B cell (primary cell): ENCODE results near the gene SLC24A3. TPM values are rescaled to one million over a fixed set of nuclear protein-coding genes. Genes with fewer than 3 reads are reported as not detected.

Source experiments
- ATAC-seq: fragments of 200-7000 bp; cut with Tn5 transposase; one replicate; pipeline ENCODE4 v1.10.0; 2021; ENCODE audit warnings: low read depth, mild to moderate bottlenecking, moderate number of reproducible peaks, moderate library complexity
- CTCF ChIA-PET: fragments of 350-600 bp; sonication (Branson Sonifier 250); formaldehyde crosslinking; loops from one replicate; lab custom pipeline; 2021; ENCODE audit warnings: antibody characterized with exemption, inconsistent platforms; lab: Charles Lee
- POLR2A ChIA-PET: fragments of 350-600 bp; sonication (Branson Sonifier 250); formaldehyde crosslinking; loops from one replicate; lab custom pipeline; 2021; ENCODE audit warnings: antibody characterized with exemption; lab: Charles Lee
- DNase-seq: peaks from one replicate; pipeline ENCODE4 v3.0.0; 2013
- H2AFZ ChIP-seq: 2 replicates; pipeline ENCODE4 v1.6.1; 2012; ENCODE audit warnings: mild to moderate bottlenecking, low read depth, low read length; ENCODE audit not compliant: insufficient read depth, poor library complexity, severe bottlenecking
- H3K27ac ChIP-seq, 2 donors: 1 replicate in 1 of 2; 2 replicates in 1 of 2; pipeline ENCODE4 v1.5.1; 2012 to 2013; ENCODE audit warnings: low read length in 2 of 2, mild to moderate bottlenecking in 2 of 2, moderate library complexity in 1 of 2
- H3K27me3 ChIP-seq, 4 experiments: fragments of 200-600 bp in 1 of 4; sonication (generic) in 1 of 4; replicated peaks in 1 of 4; 1 replicate in 2 of 4; 2 replicates in 2 of 4; pipeline versions ENCODE4 v1.6.1 to v1.7.0; 2013 to 2016; ENCODE audit warnings: low read length in 3 of 4, mild to moderate bottlenecking in 2 of 4, mixed read lengths in 1 of 4, moderate library complexity in 1 of 4; ENCODE audit not compliant: insufficient read depth in 4 of 4, control insufficient read depth in 3 of 4; ENCODE audit errors: control extremely low read depth in 1 of 4
- H3K36me3 ChIP-seq, 2 experiments: replicated peaks in 1 of 2; 1 replicate in 1 of 2; 2 replicates in 1 of 2; pipeline versions ENCODE4 v1.6.1 to v1.7.1; 2013; ENCODE audit warnings: low read length in 1 of 2; ENCODE audit not compliant: insufficient read depth in 2 of 2, control insufficient read depth in 1 of 2; ENCODE audit errors: control extremely low read depth in 1 of 2, extremely low read depth in 1 of 2
- H3K4me1 ChIP-seq, 2 donors: fragments of 200-600 bp in 1 of 2; sonication (generic) in 1 of 2; 1 replicate in 1 of 2; 2 replicates in 1 of 2; pipeline versions ENCODE4 v1.5.1 to v1.6.1; 2013 to 2017; ENCODE audit warnings: low read length in 2 of 2; ENCODE audit not compliant: control insufficient read depth in 2 of 2, insufficient read depth in 2 of 2
- H3K4me2 ChIP-seq: replicated peaks from 2 replicates; pipeline ENCODE3; 2012; ENCODE audit warnings: mild to moderate bottlenecking, low read depth, low read length; ENCODE audit not compliant: poor library complexity, severe bottlenecking
- H3K4me3 ChIP-seq, 5 experiments: fragments of 200-600 bp in 1 of 5; sonication (generic) in 1 of 5; 1 replicate in 3 of 5; 2 replicates in 2 of 5; pipeline versions ENCODE4 v1.5.1 to v1.7.0; 2011 to 2016; ENCODE audit warnings: low read length in 4 of 5, mild to moderate bottlenecking in 4 of 5, low read depth in 2 of 5, control low read depth in 1 of 5, moderate library complexity in 1 of 5; ENCODE audit not compliant: insufficient read depth in 1 of 5; ENCODE audit errors: control extremely low read depth in 1 of 5, extremely low read depth in 1 of 5
- H3K79me2 ChIP-seq: fragments of 200-600 bp; sonication (generic); one replicate; pipeline ENCODE4 v1.6.0; 2016; ENCODE audit warnings: low read length; ENCODE audit not compliant: control insufficient read depth, insufficient read depth
- H3K9ac ChIP-seq: fragments of 200-600 bp; sonication (generic); 2 replicates; pipeline ENCODE4 v1.6.1; 2017; ENCODE audit warnings: mild to moderate bottlenecking, low read length, moderate library complexity
- H3K9me3 ChIP-seq, 3 donors: one replicate each; pipeline versions ENCODE4 v1.6.1 to v1.7.1; 2013; ENCODE audit warnings: low read length in 2 of 3; ENCODE audit not compliant: control insufficient read depth in 2 of 3, insufficient read depth in 1 of 3; ENCODE audit errors: control extremely low read depth in 1 of 3
- H4K20me1 ChIP-seq: 2 replicates; pipeline ENCODE4 v1.6.0; 2012; ENCODE audit warnings: mild to moderate bottlenecking, low read length; ENCODE audit not compliant: insufficient read depth, control insufficient read depth, poor library complexity, severe bottlenecking
- H3K27ac Mint-ChIP-seq: one replicate; pipeline ENCODE4 v1.8.0; 2021; ENCODE audit warnings: mixed read lengths
- H3K27me3 Mint-ChIP-seq: one replicate; pipeline ENCODE4 v1.8.0; 2021; ENCODE audit warnings: mixed read lengths
- H3K4me1 Mint-ChIP-seq: one replicate; pipeline ENCODE4 v1.8.0; 2021; ENCODE audit warnings: mixed read lengths
- H3K4me3 Mint-ChIP-seq: one replicate; pipeline ENCODE4 v1.8.0; 2021; ENCODE audit warnings: mixed read lengths
- H3K9me3 Mint-ChIP-seq: one replicate; pipeline ENCODE4 v1.8.0; 2022; ENCODE audit warnings: mixed read lengths; ENCODE audit not compliant: insufficient read depth
- EZH2 ChIP-seq: IDR thresholded peaks from 2 replicates; pipeline ENCODE4 v1.6.1; 2012; ENCODE audit warnings: borderline replicate concordance, low read depth, mild to moderate bottlenecking, moderate library complexity, low read length; ENCODE audit not compliant: insufficient read depth, poor library complexity, severe bottlenecking
- WGBS: methylation state at CpG from one replicate; pipeline ENCODE4 v1.1.5; 2013; ENCODE audit warnings: missing lambda C conversion rate; ENCODE audit not compliant: insufficient coverage; 5-methylcytosine and 5-hydroxymethylcytosine counted together
- intact Hi-C: fragments of 100-400 bp; cut with micrococcal nuclease; formaldehyde crosslinking; loops from one replicate; pipeline ENCODE4 v1.10.0; 2022
- polyA plus RNA-seq: library from polyadenylated mRNA; depleted of rRNA; stranded (reverse); fragments of >200 nt; gene quantifications from 2 replicates; pipeline ENCODE4 v1.2.3, GENCODE V29; 2012
- total RNA-seq, 2 donors: library from RNA; stranded (reverse); fragments of 120-200 nt in 1 of 2; gene quantifications; 1 replicate in 1 of 2; 2 replicates in 1 of 2; pipeline versions ENCODE4 v1.2.3 to v1.2.4, GENCODE V29; 2013 to 2022
- TF ChIP-seq, protein P1 (sequence below): fragments of 200-600 bp; IDR thresholded peaks from one replicate; pipeline ENCODE4 v1.8.0; 2022; ENCODE audit warnings: antibody characterized with exemption, mild to moderate bottlenecking

Gene SLC24A3
- total and polyA plus RNA-seq, 2 donors (not counting 1 experiment from before 2014, with no cell fraction given), result not detected

DNA sequence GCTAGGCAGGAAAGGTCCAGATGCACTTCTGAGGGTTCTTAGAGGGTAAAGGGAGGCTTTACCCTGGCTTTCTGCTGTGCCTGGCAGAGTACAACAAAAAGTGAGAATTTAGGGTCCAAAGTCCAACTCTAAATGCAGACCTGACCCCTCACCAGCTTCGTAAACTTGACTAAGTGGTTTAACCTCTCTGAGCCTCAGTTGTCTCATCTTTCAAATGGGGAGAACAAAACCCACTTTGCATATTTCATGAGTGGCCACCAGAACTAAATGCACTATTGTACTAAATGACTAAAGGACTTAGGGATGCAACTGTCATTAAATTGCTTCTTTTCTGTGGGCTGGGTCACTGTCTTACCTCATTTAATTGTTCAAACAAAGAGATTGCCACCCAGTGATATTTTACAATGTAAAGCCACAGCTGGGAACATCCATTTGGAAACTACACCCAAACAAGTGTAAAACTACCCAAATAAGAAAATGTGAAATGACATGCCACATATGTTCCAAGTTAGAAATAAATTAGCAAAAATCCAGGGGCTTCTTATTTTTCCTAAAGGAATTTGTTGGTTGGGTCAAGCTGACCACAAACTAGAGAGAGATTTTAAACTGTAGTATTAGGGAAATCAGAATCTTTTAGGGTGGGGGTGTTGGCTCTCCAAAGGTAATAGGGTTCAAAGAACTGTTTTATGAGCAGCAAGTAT, 497.3 kb downstream of the SLC24A3 start:
- H3K4me1 Mint-ChIP-seq, result peaks cover 5% of the 10 kb centered on the region

More for the DNA sequence above, 497.3 kb downstream of the SLC24A3 start:
- H3K9me3 ChIP-seq, result no peaks in the 10 kb centered on the region
- no peaks in the 10 kb centered on the region for H3K9me3 Mint-ChIP-seq
- H3K4me2 ChIP-seq, result no peak overlapping the region
- TF ChIP-seq, protein P1, sequence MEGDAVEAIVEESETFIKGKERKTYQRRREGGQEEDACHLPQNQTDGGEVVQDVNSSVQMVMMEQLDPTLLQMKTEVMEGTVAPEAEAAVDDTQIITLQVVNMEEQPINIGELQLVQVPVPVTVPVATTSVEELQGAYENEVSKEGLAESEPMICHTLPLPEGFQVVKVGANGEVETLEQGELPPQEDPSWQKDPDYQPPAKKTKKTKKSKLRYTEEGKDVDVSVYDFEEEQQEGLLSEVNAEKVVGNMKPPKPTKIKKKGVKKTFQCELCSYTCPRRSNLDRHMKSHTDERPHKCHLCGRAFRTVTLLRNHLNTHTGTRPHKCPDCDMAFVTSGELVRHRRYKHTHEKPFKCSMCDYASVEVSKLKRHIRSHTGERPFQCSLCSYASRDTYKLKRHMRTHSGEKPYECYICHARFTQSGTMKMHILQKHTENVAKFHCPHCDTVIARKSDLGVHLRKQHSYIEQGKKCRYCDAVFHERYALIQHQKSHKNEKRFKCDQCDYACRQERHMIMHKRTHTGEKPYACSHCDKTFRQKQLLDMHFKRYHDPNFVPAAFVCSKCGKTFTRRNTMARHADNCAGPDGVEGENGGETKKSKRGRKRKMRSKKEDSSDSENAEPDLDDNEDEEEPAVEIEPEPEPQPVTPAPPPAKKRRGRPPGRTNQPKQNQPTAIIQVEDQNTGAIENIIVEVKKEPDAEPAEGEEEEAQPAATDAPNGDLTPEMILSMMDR, result no peak
- no peak for TF ChIP-seq EZH2
- H3K4me3 Mint-ChIP-seq, result no peak overlapping the region
- DNase-seq, result no peak
- WGBS, result 86% methylated on average over 1 of the region's 1 CpG
- no peaks in the 10 kb centered on the region for H3K27me3 ChIP-seq
- no peaks in the 10 kb centered on the region for H3K36me3 ChIP-seq
- no peak overlapping the region for H3K4me3 ChIP-seq
- H4K20me1 ChIP-seq, result no peaks in the 10 kb centered on the region
- CTCF ChIA-PET, result interaction anchor here (1.6 kb wide), 1 partner anchor 17 kb away, joined by 8 read pairs; no protein-coding TSS in a partner anchor
- H3K4me1 ChIP-seq, result peaks cover 29 to 33% of the 10 kb centered on the region in 2 donors
- H3K27me3 Mint-ChIP-seq, result no peaks in the 10 kb centered on the region
- H3K27ac ChIP-seq, result no peak overlapping the region
- intact Hi-C loops, result loop anchor here (5.0 to 10.0 kb wide), 3 partner anchors 48 to 1745 kb away; partner anchors contain the start of genes CFAP61, CRNKL1, MGME1 and RIN2
- no peak overlapping the region for H3K27ac Mint-ChIP-seq
- no peaks in the 10 kb centered on the region for H3K79me2 ChIP-seq
- H2AFZ ChIP-seq, result no peak overlapping the region
- no peak for ATAC-seq
- no peak overlapping the region for H3K9ac ChIP-seq
- POLR2A ChIA-PET, result no interaction called here
